HG03378 (cell line): Measurements from ENCODE around the gene SERGEF.
A peak's percentile ranks its signal among the peaks of the same experiment; 100 is the strongest.
"Not testable (repeated sequence)": the region's sequence is repeated elsewhere in the genome, so short reads cannot be mapped to it uniquely, and the experiment has no call there.

Source experiments
- ATAC-seq: cut with Tn5 transposase; IDR thresholded peaks from one replicate; pipeline ENCODE4 v1.9.1; 2021; ENCODE audit warnings: mild to moderate bottlenecking, moderate library complexity; ENCODE audit not compliant: unreplicated experiment

Gene SERGEF

GRCh38 chr11:17915500-17916143 is 97.2 kb downstream of the SERGEF start:
- ATAC-seq, result no peak

GRCh38 chr11:17914957-17915356 is 97.9 kb downstream of the SERGEF start:
- no peak for ATAC-seq

- ATAC-seq, result no peak
These were observed 105.8 kb downstream of the SERGEF start for GRCh38 chr11:17907046-17907445.

GRCh38 chr11:17906436-17906835 is 106.4 kb downstream of the SERGEF start:
- no peak for ATAC-seq

GRCh38 chr11:17905477-17905876 is 107.4 kb downstream of the SERGEF start:
- peak; percentile 82 for ATAC-seq

GRCh38 chr11:17901481-17901880 is 111.4 kb downstream of the SERGEF start:
- no peak for ATAC-seq

GRCh38 chr11:17898782-17899181 is 114.1 kb downstream of the SERGEF start:
- ATAC-seq, result no peak

GRCh38 chr11:17898071-17898470 is 114.8 kb downstream of the SERGEF start:
- ATAC-seq, result no peak

- ATAC-seq, result no peak
These were observed 115.4 kb downstream of the SERGEF start for GRCh38 chr11:17897495-17897894.

- not testable (repeated sequence) for ATAC-seq
These were observed 116.2 kb downstream of the SERGEF start for GRCh38 chr11:17896496-17897151.

- no peak for ATAC-seq
These were observed 117.8 kb downstream of the SERGEF start for GRCh38 chr11:17894929-17895658.

GRCh38 chr11:17892409-17892808 is 120.4 kb downstream of the SERGEF start:
- ATAC-seq, result no peak

GRCh38 chr11:17890325-17890724 is 122.5 kb downstream of the SERGEF start:
- ATAC-seq, result no peak

GRCh38 chr11:17887779-17888178 is 125.1 kb downstream of the SERGEF start:
- ATAC-seq, result no peak

GRCh38 chr11:17883946-17884345 is 128.9 kb downstream of the SERGEF start:
- no peak for ATAC-seq

GRCh38 chr11:17883057-17883456 is 129.8 kb downstream of the SERGEF start:
- ATAC-seq, result no peak

GRCh38 chr11:17878743-17879142 is 134.1 kb downstream of the SERGEF start:
- no peak for ATAC-seq

- no peak for ATAC-seq
These were observed 135.0 kb downstream of the SERGEF start for GRCh38 chr11:17877886-17878285.

- no peak for ATAC-seq
These were observed 136.0 kb downstream of the SERGEF start for GRCh38 chr11:17876827-17877226.

GRCh38 chr11:17875891-17876290 is 137.0 kb downstream of the SERGEF start:
- ATAC-seq, result no peak

- no peak for ATAC-seq
These were observed 139.3 kb downstream of the SERGEF start for GRCh38 chr11:17873586-17873985.

GRCh38 chr11:17868398-17868797 is 144.4 kb downstream of the SERGEF start:
- not testable (repeated sequence) for ATAC-seq
